D721Med (cell line): ENCODE measurements around the gene IRX3.

ENCODE experiments used
- DNase-seq: peaks from one replicate; pipeline ENCODE4 v3.0.0; 2011; ENCODE audit warnings: low spot score; ENCODE audit not compliant: insufficient read length
- FAIRE-seq: peaks from 2 replicates; lab custom pipeline; 2011; peaks lifted over from hg19 to GRCh38; lab: Jason Lieb, UNC
- CTCF ChIP-seq: IDR thresholded peaks from 2 replicates; pipeline ENCODE4 v1.5.1; 2012; ENCODE audit warnings: mild to moderate bottlenecking, control low read depth; ENCODE audit not compliant: insufficient read depth; ENCODE audit errors: missing control alignments

IRX3 gene

GRCh38 chr16:54313789-54314188, 27.2 kb upstream of the IRX3 start:
- TF ChIP-seq CTCF = no peak
- no peak for FAIRE-seq
- DNase-seq = no peak

GRCh38 chr16:54312502-54312991, 26.0 kb upstream of the IRX3 start:
- no peak for TF ChIP-seq CTCF
- FAIRE-seq (no peak), DNase-seq (no peak)

- TF ChIP-seq CTCF = no peak
- no peak for DNase-seq
- no peak for FAIRE-seq
These were observed 22.8 kb upstream of the IRX3 start for GRCh38 chr16:54309341-54309740.

- FAIRE-seq = no peak
These were observed 18.5 kb upstream of the IRX3 start for GRCh38 chr16:54305080-54305479.

GRCh38 chr16:54303613-54304012, 17.0 kb upstream of the IRX3 start:
- no peak for TF ChIP-seq CTCF
- DNase-seq (no peak), FAIRE-seq (no peak)

More at GRCh38 chr16:54305080-54305479, 18.5 kb upstream of the IRX3 start:
- DNase-seq = no peak
- TF ChIP-seq CTCF = no peak

- FAIRE-seq (no peak), DNase-seq (no peak)
- no peak for TF ChIP-seq CTCF
These were observed 10.6 kb upstream of the IRX3 start for GRCh38 chr16:54297154-54297553.

- no peak for TF ChIP-seq CTCF
- no peak for FAIRE-seq
- DNase-seq = no peak
These were observed 10.0 kb upstream of the IRX3 start for GRCh38 chr16:54296543-54296942.
